Nephron (organoid): ENCODE data around the gene FDX1.
"Not testable (repeated sequence)": the region's sequence is repeated elsewhere in the genome, so short reads cannot be mapped to it uniquely, and the experiment has no call there.

Experiments used
- H3K27ac Mint-ChIP-seq, 3 experiments: 2 replicates each; pipeline ENCODE4 v1.8.0; 2020; ENCODE audit warnings: mixed read lengths in 3 of 3, mild to moderate bottlenecking in 2 of 3, moderate library complexity in 1 of 3
- H3K27me3 Mint-ChIP-seq: 2 replicates; pipeline ENCODE4 v1.8.0; 2021; ENCODE audit warnings: low read depth, mild to moderate bottlenecking, moderate library complexity, mixed read lengths
- H3K36me3 Mint-ChIP-seq: 2 replicates; pipeline ENCODE4 v1.8.0; 2020; ENCODE audit warnings: low read depth, mixed read lengths
- H3K4me1 Mint-ChIP-seq: 2 replicates; pipeline ENCODE4 v1.8.0; 2020; ENCODE audit warnings: mixed read lengths
- H3K4me3 Mint-ChIP-seq, 3 experiments: 2 replicates each; pipeline ENCODE4 v1.8.0; 2020; ENCODE audit warnings: mild to moderate bottlenecking in 3 of 3, mixed read lengths in 3 of 3, moderate library complexity in 2 of 3
- H3K9me3 Mint-ChIP-seq: 2 replicates; pipeline ENCODE4 v1.8.0; 2020; ENCODE audit warnings: mixed read lengths
- CTCF ChIP-seq, 3 experiments: fragments of 200-600 bp; sonication (generic); IDR thresholded peaks; one replicate each; pipeline ENCODE4 v1.5.0; 2021; ENCODE audit warnings: antibody characterized with exemption in 3 of 3; ENCODE audit not compliant: unreplicated experiment in 3 of 3

Gene FDX1

GRCh38 chr11:110407315-110407714 lies 22.4 kb upstream of the FDX1 start:
- H3K27me3 Mint-ChIP-seq = no peaks in the 10 kb centered on the region
- H3K4me1 Mint-ChIP-seq = no peaks in the 10 kb centered on the region
- peaks cover 15% of the 10 kb centered on the region for H3K9me3 Mint-ChIP-seq
- no peak overlapping the region for H3K4me3 Mint-ChIP-seq
- TF ChIP-seq CTCF (IDR thresholded peaks at IDR 0.05; ENCODE audit: unreplicated experiment in 3 of 3) = no peak
- no peaks in the 10 kb centered on the region for H3K36me3 Mint-ChIP-seq
- no peak overlapping the region for H3K27ac Mint-ChIP-seq

DNA sequence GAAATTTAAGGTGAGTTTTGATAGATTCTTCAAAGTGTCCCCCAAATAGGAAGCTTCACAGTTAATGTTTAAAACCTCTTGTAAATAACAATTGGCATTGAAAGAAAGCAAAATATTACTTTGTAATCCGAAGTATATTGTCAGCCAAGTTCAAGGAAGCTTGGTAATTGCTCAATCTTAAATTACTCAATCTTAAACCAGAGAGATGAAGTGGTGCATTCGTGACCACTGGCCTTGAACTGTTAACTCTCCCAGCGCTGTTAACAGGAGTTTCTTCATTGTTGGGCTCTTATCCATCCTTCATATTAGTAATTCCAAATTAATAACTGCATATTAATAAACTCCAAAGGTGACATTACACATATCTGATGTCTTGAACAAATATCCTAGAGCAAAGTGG lies 20.6 kb upstream of the FDX1 start:
- TF ChIP-seq CTCF (IDR thresholded peaks at IDR 0.05; ENCODE audit: unreplicated experiment in 3 of 3) = no peak
- H3K27ac Mint-ChIP-seq = no peak overlapping the region
- no peaks in the 10 kb centered on the region for H3K36me3 Mint-ChIP-seq
- H3K4me3 Mint-ChIP-seq = no peak overlapping the region
- H3K27me3 Mint-ChIP-seq = no peaks in the 10 kb centered on the region
- H3K9me3 Mint-ChIP-seq = peaks cover 15% of the 10 kb centered on the region
- H3K4me1 Mint-ChIP-seq = no peaks in the 10 kb centered on the region

GRCh38 chr11:110410651-110411050 lies 19.1 kb upstream of the FDX1 start:
- H3K27me3 Mint-ChIP-seq = no peaks in the 10 kb centered on the region
- H3K27ac Mint-ChIP-seq = no peak overlapping the region
- peaks cover 9% of the 10 kb centered on the region for H3K9me3 Mint-ChIP-seq
- no peak for TF ChIP-seq CTCF (IDR thresholded peaks at IDR 0.05; ENCODE audit: unreplicated experiment in 3 of 3)
- H3K36me3 Mint-ChIP-seq = no peaks in the 10 kb centered on the region
- H3K4me3 Mint-ChIP-seq = no peak overlapping the region
- no peaks in the 10 kb centered on the region for H3K4me1 Mint-ChIP-seq

DNA sequence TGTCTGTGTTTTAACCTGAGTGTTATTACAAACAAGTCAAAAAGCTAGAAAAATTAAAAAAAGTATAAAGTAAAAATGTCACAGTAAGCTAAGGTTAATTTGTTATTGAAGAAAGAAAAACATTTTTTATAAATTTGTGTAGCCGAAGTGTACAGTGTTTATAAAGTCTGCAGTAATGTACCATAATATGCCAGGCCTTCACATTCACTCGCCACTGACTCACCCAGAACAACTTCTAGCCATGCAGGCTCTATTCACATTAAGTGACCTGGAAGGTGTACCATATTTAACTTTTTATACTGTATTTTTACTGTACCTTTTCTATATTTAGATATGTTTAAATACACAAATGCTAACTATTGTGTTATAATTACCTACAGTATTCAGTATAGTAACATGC lies 14.7 kb upstream of the FDX1 start:
- Mint-ChIP-seq H3K9me3 (peaks cover 10% of the 10 kb centered on the region), H3K4me1 (no peaks in the 10 kb centered on the region), H3K4me3 (no peak overlapping the region), H3K27me3 (no peaks in the 10 kb centered on the region), H3K27ac (no peak overlapping the region), H3K36me3 (no peaks in the 10 kb centered on the region)
- TF ChIP-seq CTCF (IDR thresholded peaks at IDR 0.05; ENCODE audit: unreplicated experiment in 3 of 3) = no peak

- H3K4me1 Mint-ChIP-seq, H3K27me3 Mint-ChIP-seq, H3K4me3 Mint-ChIP-seq, H3K27ac Mint-ChIP-seq, H3K36me3 Mint-ChIP-seq: not testable (repeated sequence)
- peaks cover 19% of the 10 kb centered on the region for H3K9me3 Mint-ChIP-seq
These were observed 8.1 kb upstream of the FDX1 start for GRCh38 chr11:110421658-110422057.

DNA sequence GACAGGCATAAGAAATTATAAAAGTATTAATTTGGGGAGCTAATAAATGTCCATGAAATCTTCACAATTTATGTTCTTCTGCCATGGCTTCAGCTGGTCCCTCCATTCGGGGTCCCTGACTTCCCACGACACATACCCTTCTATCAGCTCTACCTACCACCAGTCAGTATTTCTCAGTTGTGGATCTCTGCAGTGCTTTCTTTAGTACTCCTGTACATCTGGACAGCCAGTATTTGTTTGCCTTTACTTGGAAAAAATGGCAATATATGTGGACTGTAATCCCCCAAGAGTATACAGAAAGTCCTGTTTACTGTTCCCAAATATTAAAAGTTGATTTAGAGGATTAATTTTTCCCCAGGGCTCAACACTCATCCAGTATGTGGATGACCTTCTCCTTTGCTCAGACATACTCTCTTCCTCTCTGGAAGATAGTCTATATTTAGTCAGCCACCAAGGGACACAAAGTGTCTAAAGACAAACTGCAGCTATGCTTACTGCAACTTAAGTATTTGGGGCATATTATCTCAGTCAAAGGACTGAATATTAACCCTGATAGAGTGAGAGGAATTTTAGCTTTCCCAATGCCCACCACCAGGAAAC lies 7.3 kb upstream of the FDX1 start:
- Mint-ChIP-seq H3K4me1 (no peaks in the 10 kb centered on the region), H3K27me3 (no peaks in the 10 kb centered on the region), H3K9me3 (peaks cover 19% of the 10 kb centered on the region), H3K36me3 (no peaks in the 10 kb centered on the region), H3K4me3 (no peak overlapping the region), H3K27ac (no peak overlapping the region)
- TF ChIP-seq CTCF (IDR thresholded peaks at IDR 0.05; ENCODE audit: unreplicated experiment in 3 of 3) = no peak
